Stimulated activated CD8-positive, alpha-beta memory T cell treated with anti-CD3 and anti-CD28 coated beads, Interleukin-7, amount 100 ng/mL, for 24 hours (primary cell): Measurements from ENCODE around the gene CTNS.
"Not testable (repeated sequence)": the region's sequence is repeated elsewhere in the genome, so short reads cannot be mapped to it uniquely, and the experiment has no call there.

Experiments
- DNase-seq: peaks from one replicate; pipeline ENCODE4 v3.0.0-alpha.2; 2020; ENCODE audit warnings: low read depth

The CTNS gene

GRCh38 chr17:3688027-3688553, 51.5 kb downstream of the CTNS start:
- DNase-seq = no peak

GRCh38 chr17:3688852-3689261, 52.3 kb downstream of the CTNS start:
- DNase-seq = no peak

- DNase-seq = no peak
Measured at GRCh38 chr17:3689262-3690093, 52.9 kb downstream of the CTNS start.

GRCh38 chr17:3690094-3690715, 53.6 kb downstream of the CTNS start:
- no peak for DNase-seq

GRCh38 chr17:3691617-3692067, 55.1 kb downstream of the CTNS start:
- no peak for DNase-seq

GRCh38 chr17:3692346-3692745, 55.8 kb downstream of the CTNS start:
- no peak for DNase-seq

- DNase-seq = no peak
Measured at GRCh38 chr17:3693141-3693540, 56.6 kb downstream of the CTNS start.

- DNase-seq = no peak
Measured at GRCh38 chr17:3693829-3694231, 57.3 kb downstream of the CTNS start.

- no peak for DNase-seq
Measured at GRCh38 chr17:3695129-3695722, 58.7 kb downstream of the CTNS start.

GRCh38 chr17:3695723-3696411, 59.3 kb downstream of the CTNS start, which contains the start of gene P2RX5:
P2RX5 (minus strand) TSS chr17:3696155; CDS start chr17:3696005, 150 bp downstream.
- no peak for DNase-seq

GRCh38 chr17:3697103-3697476, 60.5 kb downstream of the CTNS start:
- DNase-seq = no peak

GRCh38 chr17:3698139-3698538, 61.6 kb downstream of the CTNS start:
- DNase-seq = no peak

GRCh38 chr17:3699951-3700350, 63.4 kb downstream of the CTNS start:
- no peak for DNase-seq

GRCh38 chr17:3702041-3702539, 65.5 kb downstream of the CTNS start:
- not testable (repeated sequence) for DNase-seq

GRCh38 chr17:3704931-3705717, 68.6 kb downstream of the CTNS start:
- no peak for DNase-seq

- DNase-seq = not testable (repeated sequence)
Measured at GRCh38 chr17:3705718-3705984, 69.1 kb downstream of the CTNS start.

GRCh38 chr17:3708366-3708765, 71.8 kb downstream of the CTNS start:
- no peak for DNase-seq

GRCh38 chr17:3710951-3711383, 74.4 kb downstream of the CTNS start:
- no peak for DNase-seq
